Left colon (tissue), 2 donors: ENCODE data around the gene MIF. TPM values are rescaled to one million over a fixed set of nuclear protein-coding genes. Genes with fewer than 3 reads are reported as not detected.
"Not testable (repeated sequence)": the region's sequence is repeated elsewhere in the genome, so short reads cannot be mapped to it uniquely, and the experiment has no call there.

Experiments used
- ATAC-seq: fragments of 200-7000 bp; cut with Tn5 transposase; one replicate; pipeline ENCODE4 v1.9.1; 2020; ENCODE audit warnings: mild to moderate bottlenecking, moderate library complexity
- DNase-seq, 2 donors: peaks; one replicate each; pipeline ENCODE4 v3.0.0-alpha.2; 2020
- intact Hi-C, 2 donors: fragments of 100-400 bp; cut with DNase I in 1 of 2; cut with micrococcal nuclease in 1 of 2; formaldehyde crosslinking; loops; one replicate each; pipeline versions ENCODE4 v1.11.2 to v1.14.0; 2022; cut with DNase I, micrococcal nuclease
- long read RNA-seq: library from polyadenylated mRNA; unstranded; transcript quantifications from one replicate; pipeline ENCODE4 v2.0.0, GENCODE V29; 2021
- total RNA-seq, 2 donors: library from RNA; stranded (reverse); fragmentation: NEBNext Ultra II Directional; extraction: Animal tissue kit (Norgen Biotek cat#: 25700); gene quantifications; one replicate each; pipeline ENCODE4 v1.2.1, GENCODE V29; 2021
- donor health status: DM: no; HTN: no; CAD: no.
- donor health status: DM: yes; HTN: yes; CAD: no.

MIF gene
- 100 to 1,000 TPM; 215 to 286 TPM for total RNA-seq
- long read RNA-seq, transcript MIF-201 (3 exons, 939 nt), result major isoform, 127 of 130 reads
- long read RNA-seq, partial matches to known transcripts, result 0 of 130 reads
- long read RNA-seq, other reads (novel, unspliced or antisense), result 1 of 130 reads

- intact Hi-C loops, result no loop called here
- ATAC-seq (peak; percentile 84), DNase-seq (peak; percentile 93 to 96)
Measured at GRCh38 chr22:23893945-23894709, at the start of gene MIF. MIF (plus strand) TSS chr22:23894383; CDS start chr22:23894475, 92 bp downstream.

- intact Hi-C loops, result loop anchor here in 1 of 2 donors (10.0 kb wide), 1 partner anchor 80 kb away; the partner anchor contains the start of genes C22orf15 and CHCHD10
- no peak for ATAC-seq
- no peak for DNase-seq
Measured at GRCh38 chr22:23844739-23845202, 49.4 kb upstream of the MIF start.

GRCh38 chr22:23845265-23846080 lies 48.7 kb upstream of the MIF start:
- DNase-seq, result no peak
- no peak for ATAC-seq
- intact Hi-C loops, result loop anchor here in 1 of 2 donors (10.0 kb wide), 1 partner anchor 81 kb away; the partner anchor contains the start of genes C22orf15 and CHCHD10

- ATAC-seq, result no peak
- no peak for DNase-seq
- intact Hi-C loops, result loop anchor here in 1 of 2 donors (10.0 kb wide), 1 partner anchor 81 kb away; the partner anchor contains the start of genes C22orf15 and CHCHD10
Measured at GRCh38 chr22:23846081-23846469, 48.1 kb upstream of the MIF start.

- DNase-seq (no peak), ATAC-seq (no peak)
- intact Hi-C loops, result loop anchor here in 1 of 2 donors (10.0 kb wide), 1 partner anchor 83 kb away; the partner anchor contains the start of genes C22orf15 and CHCHD10
Measured at GRCh38 chr22:23847310-23847920, 46.8 kb upstream of the MIF start.

- no peak for DNase-seq
- intact Hi-C loops, result loop anchor here in 1 of 2 donors (10.0 kb wide), 1 partner anchor 83 kb away; the partner anchor contains the start of genes C22orf15 and CHCHD10
Measured at GRCh38 chr22:23847991-23848864, 46.0 kb upstream of the MIF start.

GRCh38 chr22:23849009-23850006 lies 44.9 kb upstream of the MIF start:
- intact Hi-C loops, result loop anchor here (5.0 to 10.0 kb wide), 2 partner anchors 82 to 85 kb away; partner anchors contain the start of genes CHCHD10 (in 2 of the 2) and C22orf15 (in 1 of the 2)
- ATAC-seq, result peak; percentile 89

More at GRCh38 chr22:23847991-23848864, 46.0 kb upstream of the MIF start:
- ATAC-seq, result no peak

GRCh38 chr22:23850136-23850611 lies 44.0 kb upstream of the MIF start:
- no peak for DNase-seq
- intact Hi-C loops, result loop anchor here in 1 of 2 donors (5.0 kb wide), 1 partner anchor 83 kb away; the partner anchor contains the start of gene CHCHD10
- ATAC-seq, result peak; percentile 15

More at GRCh38 chr22:23849009-23850006, 44.9 kb upstream of the MIF start:
- DNase-seq, result peak in 1 of 2 donors; percentile 86

- DNase-seq (peak in 1 of 2 donors; percentile 62), ATAC-seq (peak; percentile 53)
- intact Hi-C loops, result no loop called here
Measured at GRCh38 chr22:23856721-23857605, 37.2 kb upstream of the MIF start.

- DNase-seq, result peak; percentile 97 to 98
- intact Hi-C loops, result no loop called here
- ATAC-seq, result peak; percentile 93
Measured at GRCh38 chr22:23857606-23858483, 36.3 kb upstream of the MIF start, which contains the start of gene SLC2A11. SLC2A11 (plus strand) TSS chr22:23857875; CDS start chr22:23858000, 125 bp downstream.

- intact Hi-C loops, result no loop called here
- DNase-seq (no peak), ATAC-seq (no peak)
Measured at GRCh38 chr22:23858484-23858815, 35.7 kb upstream of the MIF start.

- intact Hi-C loops, result no loop called here
- DNase-seq (no peak), ATAC-seq (no peak)
Measured at GRCh38 chr22:23859201-23859600, 35.0 kb upstream of the MIF start.

- DNase-seq, ATAC-seq, intact Hi-C loops: not testable (repeated sequence)
Measured at GRCh38 chr22:23860187-23860586, 34.0 kb upstream of the MIF start.

- ATAC-seq (no peak), DNase-seq (no peak)
- intact Hi-C loops, result no loop called here
Measured at GRCh38 chr22:23862103-23862502, 32.1 kb upstream of the MIF start.
